Right atrium auricular region (tissue), 2 donors: Measurements from ENCODE around the gene SOX13. TPM values are rescaled to one million over a fixed set of nuclear protein-coding genes. Genes with fewer than 3 reads are reported as not detected.

ENCODE experiments used
- DNase-seq: peaks from one replicate; pipeline ENCODE4 v3.0.0-alpha.2; 2019; ENCODE audit warnings: low spot score
- H3K27ac ChIP-seq, 2 donors: fragments of 200-600 bp; sonication (generic); 1 replicate in 1 of 2; 2 replicates in 1 of 2; pipeline ENCODE4 v1.5.1; 2016 to 2019
- H3K27me3 ChIP-seq, 2 donors: fragments of 200-600 bp; sonication (generic); one replicate each; pipeline versions ENCODE4 v1.5.1 to v1.6.0; 2017 to 2019
- H3K36me3 ChIP-seq: fragments of 200-600 bp; sonication (generic); one replicate; pipeline ENCODE4 v1.5.1; 2016
- H3K4me1 ChIP-seq, 2 donors: fragments of 200-600 bp; sonication (generic); one replicate each; pipeline versions ENCODE4 v1.5.1 to v1.6.0; 2017 to 2019
- H3K4me3 ChIP-seq, 2 donors: fragments of 200-600 bp; sonication (generic); 1 replicate in 1 of 2; 2 replicates in 1 of 2; pipeline ENCODE4 v1.5.1; 2017 to 2019; ENCODE audit warnings: mild to moderate bottlenecking in 1 of 2, moderate library complexity in 1 of 2
- H3K9me3 ChIP-seq, 2 donors: fragments of 200-600 bp; sonication (generic); one replicate each; pipeline ENCODE4 v1.5.1; 2019
- total RNA-seq, 2 donors: library from RNA; depleted of rRNA; stranded (reverse); fragments of >200 nt; gene quantifications; one replicate each; pipeline ENCODE4 v1.1.0, GENCODE V29; 2016
- TF ChIP-seq, protein P1 (sequence below), 2 donors: fragments of 200-600 bp; sonication (generic); IDR thresholded peaks; one replicate each; pipeline ENCODE4 v1.5.1; 2019; ENCODE audit warnings: antibody characterized with exemption in 2 of 2

SOX13 gene
- total RNA-seq, 2 donors from 2014 or later: 7.9 to 8.6 TPM

DNA sequence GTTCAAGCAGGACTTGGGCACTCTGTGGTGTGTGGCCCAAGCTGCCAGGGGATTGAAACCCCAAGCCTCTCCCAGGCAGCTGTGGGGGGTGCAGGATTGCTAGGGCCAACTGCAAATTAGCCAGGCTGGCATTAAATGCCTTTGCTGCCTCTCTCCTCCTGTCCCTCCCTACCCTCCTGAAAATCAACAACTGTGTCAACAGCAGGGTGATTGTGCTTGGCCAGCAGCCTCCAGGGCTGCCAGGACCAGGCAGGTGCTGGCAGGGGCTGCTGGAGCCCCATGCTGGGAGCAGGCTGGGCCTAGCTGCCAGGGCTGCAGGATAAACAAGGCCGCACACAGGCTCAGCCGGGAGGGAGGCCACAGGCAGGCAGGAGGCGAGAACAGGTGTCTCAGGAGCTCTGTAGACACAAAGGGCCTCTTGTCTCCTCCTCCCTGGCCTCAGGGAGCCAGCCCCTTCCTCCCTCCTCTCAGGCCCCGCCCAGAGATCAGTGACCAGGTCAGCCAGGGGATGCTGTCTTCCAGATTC lies 11.4 kb downstream of the SOX13 start:
- Histone ChIP-seq H3K9me3 (no peaks in the 10 kb centered on the region), H3K27me3 (no peaks in the 10 kb centered on the region), H3K36me3 (no peaks in the 10 kb centered on the region), H3K27ac (peak overlapping the region; percentile 25 to 26), H3K4me1 (peaks cover 0 to 78% of the 10 kb centered on the region in 2 donors), H3K4me3 (no peak overlapping the region)
- TF ChIP-seq, protein P1, sequence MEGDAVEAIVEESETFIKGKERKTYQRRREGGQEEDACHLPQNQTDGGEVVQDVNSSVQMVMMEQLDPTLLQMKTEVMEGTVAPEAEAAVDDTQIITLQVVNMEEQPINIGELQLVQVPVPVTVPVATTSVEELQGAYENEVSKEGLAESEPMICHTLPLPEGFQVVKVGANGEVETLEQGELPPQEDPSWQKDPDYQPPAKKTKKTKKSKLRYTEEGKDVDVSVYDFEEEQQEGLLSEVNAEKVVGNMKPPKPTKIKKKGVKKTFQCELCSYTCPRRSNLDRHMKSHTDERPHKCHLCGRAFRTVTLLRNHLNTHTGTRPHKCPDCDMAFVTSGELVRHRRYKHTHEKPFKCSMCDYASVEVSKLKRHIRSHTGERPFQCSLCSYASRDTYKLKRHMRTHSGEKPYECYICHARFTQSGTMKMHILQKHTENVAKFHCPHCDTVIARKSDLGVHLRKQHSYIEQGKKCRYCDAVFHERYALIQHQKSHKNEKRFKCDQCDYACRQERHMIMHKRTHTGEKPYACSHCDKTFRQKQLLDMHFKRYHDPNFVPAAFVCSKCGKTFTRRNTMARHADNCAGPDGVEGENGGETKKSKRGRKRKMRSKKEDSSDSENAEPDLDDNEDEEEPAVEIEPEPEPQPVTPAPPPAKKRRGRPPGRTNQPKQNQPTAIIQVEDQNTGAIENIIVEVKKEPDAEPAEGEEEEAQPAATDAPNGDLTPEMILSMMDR (IDR thresholded peaks at IDR 0.05): no peak
- no peak for DNase-seq

DNA sequence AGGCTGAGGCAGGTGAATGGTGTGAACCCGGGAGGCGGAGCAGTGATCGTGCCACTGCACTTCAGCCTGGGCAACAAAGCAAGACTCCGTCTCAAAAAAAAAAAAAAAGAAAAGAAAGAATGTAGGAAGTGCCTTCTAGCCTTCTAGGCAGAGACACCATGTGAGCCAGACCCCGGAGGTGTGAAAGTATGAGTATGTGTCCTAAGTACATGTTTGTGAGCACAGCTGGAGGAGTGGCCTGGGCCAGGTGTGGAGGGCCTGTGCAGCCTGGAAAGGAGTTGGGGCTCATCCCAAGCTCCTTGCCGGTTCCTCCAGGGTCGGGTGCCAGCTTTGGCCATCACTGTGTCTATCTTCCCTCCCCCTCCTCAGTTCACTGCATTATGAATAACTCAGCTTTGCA lies 13.0 kb downstream of the SOX13 start:
- Histone ChIP-seq H3K27me3 (no peaks in the 10 kb centered on the region), H3K4me3 (no peak overlapping the region), H3K27ac (peak overlapping the region in 1 of 2 donors; percentile 50), H3K36me3 (no peaks in the 10 kb centered on the region), H3K4me1 (peaks cover 0 to 75% of the 10 kb centered on the region in 2 donors), H3K9me3 (no peaks in the 10 kb centered on the region)
- TF ChIP-seq, protein P1 (IDR thresholded peaks at IDR 0.05): no peak
- DNase-seq: no peak

DNA sequence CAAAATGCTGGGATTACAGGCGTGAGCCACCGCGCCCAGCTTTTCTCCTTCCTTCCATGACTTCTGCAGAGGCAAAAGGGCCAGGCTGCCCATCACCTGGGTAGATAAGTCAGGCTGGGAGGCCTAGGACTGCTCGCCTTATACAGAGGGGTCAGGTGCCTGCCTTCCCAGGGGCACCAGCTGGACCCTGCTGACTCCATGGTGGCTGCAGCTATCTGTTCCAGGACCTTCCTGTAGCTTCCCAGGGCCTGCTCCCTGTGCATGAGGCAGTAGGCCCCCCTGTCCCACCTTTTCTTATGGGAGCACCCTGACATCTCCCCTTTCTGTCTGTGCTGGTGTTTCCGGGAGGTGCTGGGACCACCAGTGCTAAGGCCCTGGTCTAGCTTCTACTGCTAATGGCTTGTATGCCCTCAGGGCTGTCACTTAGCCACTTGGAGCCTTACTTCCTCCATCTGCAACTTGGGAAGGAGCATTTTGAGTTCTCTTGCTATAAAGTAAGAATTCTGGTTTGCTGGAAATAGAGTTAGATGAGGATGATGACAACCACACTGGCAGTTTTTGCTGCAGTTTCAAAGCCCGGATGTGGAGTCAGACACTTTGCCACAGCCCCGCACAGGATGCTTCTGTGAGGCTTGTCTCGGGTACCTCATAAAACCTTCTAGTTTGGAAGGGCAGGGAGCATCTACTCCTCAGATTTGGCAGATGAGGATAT lies 14.4 kb downstream of the SOX13 start:
- TF ChIP-seq, protein P1 (IDR thresholded peaks at IDR 0.05): no peak
- H3K36me3 ChIP-seq: no peaks in the 10 kb centered on the region
- H3K4me1 ChIP-seq: peaks cover 0 to 69% of the 10 kb centered on the region in 2 donors
- no peak for DNase-seq
- H3K9me3 ChIP-seq: no peaks in the 10 kb centered on the region
- no peak overlapping the region for H3K4me3 ChIP-seq
- H3K27me3 ChIP-seq: no peaks in the 10 kb centered on the region
- peak overlapping the region; percentile 68 to 81 for H3K27ac ChIP-seq

DNA sequence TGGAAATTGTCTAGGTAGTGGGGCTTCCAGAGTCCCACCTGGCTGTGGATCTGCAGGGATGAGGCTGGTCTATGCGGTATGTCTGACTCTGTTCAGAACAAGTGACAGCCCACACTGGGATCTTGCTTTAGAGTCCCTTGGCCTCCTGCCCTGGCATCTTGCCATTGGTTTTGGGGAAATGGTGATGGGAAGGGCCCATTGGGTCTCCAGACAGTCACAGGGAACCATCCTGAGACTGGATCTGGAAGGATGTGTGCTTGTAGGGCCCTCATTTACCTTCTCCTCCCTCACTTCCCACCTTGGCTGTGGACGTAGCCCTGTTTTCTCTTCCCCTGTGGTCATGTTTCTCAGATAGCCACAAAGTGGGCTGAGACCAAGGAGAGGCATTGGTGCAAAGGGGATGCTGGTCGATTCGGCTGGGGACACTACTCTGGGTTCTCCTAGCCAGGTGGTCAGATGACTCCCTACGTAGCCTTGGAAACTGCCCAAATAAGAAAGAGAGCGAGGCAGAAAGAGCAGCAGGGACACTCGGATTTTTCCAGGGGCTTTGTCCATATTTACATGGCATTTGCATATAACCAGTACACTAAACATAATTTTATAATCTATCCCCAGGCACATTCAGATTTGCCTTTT lies 15.1 kb downstream of the SOX13 start:
- Histone ChIP-seq H3K9me3 (no peaks in the 10 kb centered on the region), H3K4me3 (no peak overlapping the region), H3K36me3 (no peaks in the 10 kb centered on the region), H3K27me3 (no peaks in the 10 kb centered on the region), H3K27ac (peak overlapping the region; percentile 68 to 81), H3K4me1 (peaks cover 0 to 66% of the 10 kb centered on the region in 2 donors)
- DNase-seq: no peak
- TF ChIP-seq, protein P1 (IDR thresholded peaks at IDR 0.05): no peak

DNA sequence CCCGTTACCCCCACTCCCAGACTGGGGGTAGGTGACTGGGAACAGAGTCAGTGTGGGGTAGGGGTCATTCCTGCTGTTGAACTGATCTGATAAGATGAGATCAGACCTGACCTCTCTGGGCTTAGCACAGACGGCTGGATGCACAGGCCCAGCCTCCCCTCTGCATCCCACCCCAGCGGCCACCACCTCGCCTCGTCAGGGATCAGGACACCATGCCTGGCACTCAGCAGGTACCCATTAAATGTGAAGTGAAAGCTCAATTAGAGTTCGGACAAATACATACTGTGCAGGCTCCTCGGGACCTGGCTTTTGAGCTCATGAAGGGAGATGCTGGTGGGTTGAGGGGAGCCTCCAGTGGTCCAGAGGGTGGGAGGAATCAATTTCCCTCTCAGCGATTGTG lies 15.7 kb downstream of the SOX13 start:
- peak overlapping the region; percentile 68 to 81 for H3K27ac ChIP-seq
- H3K36me3 ChIP-seq: no peaks in the 10 kb centered on the region
- TF ChIP-seq, protein P1 (IDR thresholded peaks at IDR 0.05): no peak
- H3K9me3 ChIP-seq: no peaks in the 10 kb centered on the region
- H3K4me3 ChIP-seq: no peak overlapping the region
- no peak for DNase-seq
- H3K27me3 ChIP-seq: no peaks in the 10 kb centered on the region
- peaks cover 0 to 68% of the 10 kb centered on the region in 2 donors for H3K4me1 ChIP-seq
